Subcutaneous adipose tissue (tissue), 4 donors: ENCODE data around the gene EXT2. TPM values are rescaled to one million over a fixed set of nuclear protein-coding genes. Genes with fewer than 3 reads are reported as not detected.

Experiments used
- total RNA-seq, 4 donors: library from RNA; depleted of rRNA; stranded (reverse); fragments of >200 nt; gene quantifications; one replicate each; pipeline ENCODE4 v1.1.0, GENCODE V29; 2016
- TF ChIP-seq, protein P1 (sequence below): fragments of 450-650 bp; IDR thresholded peaks from one replicate; pipeline ENCODE4 v1.5.1; 2016; ENCODE audit warnings: low read depth, mild to moderate bottlenecking, control low read depth, antibody characterized with exemption, moderate library complexity

The EXT2 gene
- total RNA-seq, 4 donors from 2014 or later = 48.6 to 63.9 (median 54.8) TPM

DNA sequence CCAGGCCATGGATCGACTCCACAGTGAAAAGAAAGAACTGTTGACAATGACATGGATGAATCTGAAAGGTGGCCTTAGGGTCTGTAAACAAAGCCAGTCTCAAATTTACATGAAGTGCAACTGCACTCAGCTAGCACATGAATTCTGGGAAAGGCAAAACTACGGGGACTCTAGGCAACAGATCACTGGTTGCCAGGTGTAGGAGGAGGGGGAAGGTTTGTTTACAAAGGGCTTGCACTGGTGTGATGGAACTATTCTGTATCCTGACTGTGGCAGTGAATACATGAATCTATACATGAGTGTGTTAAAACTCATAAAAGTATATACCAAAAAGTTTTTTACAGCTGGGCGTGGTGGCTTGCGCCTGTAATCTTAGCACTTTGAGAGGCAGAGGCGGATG is 187.1 kb downstream of the EXT2 start:
- TF ChIP-seq, protein P1, sequence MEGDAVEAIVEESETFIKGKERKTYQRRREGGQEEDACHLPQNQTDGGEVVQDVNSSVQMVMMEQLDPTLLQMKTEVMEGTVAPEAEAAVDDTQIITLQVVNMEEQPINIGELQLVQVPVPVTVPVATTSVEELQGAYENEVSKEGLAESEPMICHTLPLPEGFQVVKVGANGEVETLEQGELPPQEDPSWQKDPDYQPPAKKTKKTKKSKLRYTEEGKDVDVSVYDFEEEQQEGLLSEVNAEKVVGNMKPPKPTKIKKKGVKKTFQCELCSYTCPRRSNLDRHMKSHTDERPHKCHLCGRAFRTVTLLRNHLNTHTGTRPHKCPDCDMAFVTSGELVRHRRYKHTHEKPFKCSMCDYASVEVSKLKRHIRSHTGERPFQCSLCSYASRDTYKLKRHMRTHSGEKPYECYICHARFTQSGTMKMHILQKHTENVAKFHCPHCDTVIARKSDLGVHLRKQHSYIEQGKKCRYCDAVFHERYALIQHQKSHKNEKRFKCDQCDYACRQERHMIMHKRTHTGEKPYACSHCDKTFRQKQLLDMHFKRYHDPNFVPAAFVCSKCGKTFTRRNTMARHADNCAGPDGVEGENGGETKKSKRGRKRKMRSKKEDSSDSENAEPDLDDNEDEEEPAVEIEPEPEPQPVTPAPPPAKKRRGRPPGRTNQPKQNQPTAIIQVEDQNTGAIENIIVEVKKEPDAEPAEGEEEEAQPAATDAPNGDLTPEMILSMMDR = no peak

DNA sequence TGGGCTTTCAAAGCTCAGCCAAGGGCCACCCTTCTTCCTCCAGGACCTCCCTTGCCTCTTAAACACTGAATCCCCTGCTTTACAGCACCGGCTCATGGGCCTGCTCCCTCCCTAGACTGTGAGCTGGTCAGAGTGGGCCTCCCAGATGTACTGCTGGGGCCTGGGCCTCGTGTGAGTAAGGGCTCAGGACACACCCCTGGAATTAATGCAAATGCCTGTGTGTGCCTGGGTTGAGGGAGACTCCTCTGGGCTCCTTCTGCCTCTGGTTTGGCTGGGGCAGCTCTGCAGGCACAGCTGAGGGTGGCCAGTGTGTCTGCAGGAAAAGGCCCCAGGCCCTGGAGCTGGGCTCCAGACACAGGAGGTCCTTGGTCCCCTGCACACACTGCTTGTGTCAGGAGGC is 190.3 kb downstream of the EXT2 start:
- TF ChIP-seq, protein P1 = no peak

DNA sequence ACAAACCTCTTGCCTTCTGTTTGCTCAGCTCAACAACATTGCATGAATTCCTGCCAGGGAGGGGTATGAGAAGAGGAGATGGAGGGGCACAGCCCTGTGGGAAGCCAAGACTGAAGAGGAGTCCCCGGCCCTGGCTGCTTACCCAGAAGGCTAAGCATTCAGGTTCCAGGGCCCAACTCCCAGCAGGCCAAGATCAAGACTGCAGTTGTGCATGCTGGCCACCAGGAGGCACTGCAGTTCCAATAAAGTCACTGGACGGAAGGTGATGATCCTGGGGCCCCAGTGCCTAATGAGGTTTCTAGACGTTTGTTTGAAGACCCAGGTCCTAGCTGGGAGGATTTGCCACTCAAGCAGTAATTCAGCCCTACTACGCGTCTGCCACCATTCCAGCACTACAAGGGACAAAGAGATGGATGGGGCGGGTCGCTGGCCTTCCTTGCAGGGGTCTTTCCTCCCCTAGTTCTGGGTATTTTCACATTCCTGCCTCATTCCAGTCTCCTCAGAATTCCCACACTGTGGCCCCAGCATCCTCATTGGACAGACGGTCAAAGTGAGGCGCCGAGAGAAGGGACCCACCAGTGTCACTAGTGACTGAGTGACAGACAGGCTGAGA is 190.9 kb downstream of the EXT2 start:
- TF ChIP-seq, protein P1 = no peak

DNA sequence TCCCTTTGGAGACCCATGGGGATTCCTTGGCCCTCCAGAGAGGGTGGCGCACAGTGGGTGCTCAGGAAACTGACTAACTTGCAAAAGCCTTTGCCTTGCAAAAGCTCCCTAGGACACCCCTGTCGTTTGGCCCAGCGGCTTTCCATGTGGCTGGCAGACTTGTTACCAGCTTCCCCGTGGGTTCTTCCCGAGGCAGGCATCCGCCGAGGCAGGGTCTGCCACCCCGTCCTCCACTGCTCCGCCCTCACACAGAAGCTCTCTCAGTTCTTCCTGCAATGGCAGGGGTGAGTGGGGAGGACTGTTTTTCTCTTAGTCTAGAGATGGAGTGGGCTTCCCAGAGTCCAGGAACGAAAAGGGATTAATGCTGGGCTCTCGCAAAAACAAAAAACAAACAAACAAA is 191.4 kb downstream of the EXT2 start:
- TF ChIP-seq, protein P1 = no peak

DNA sequence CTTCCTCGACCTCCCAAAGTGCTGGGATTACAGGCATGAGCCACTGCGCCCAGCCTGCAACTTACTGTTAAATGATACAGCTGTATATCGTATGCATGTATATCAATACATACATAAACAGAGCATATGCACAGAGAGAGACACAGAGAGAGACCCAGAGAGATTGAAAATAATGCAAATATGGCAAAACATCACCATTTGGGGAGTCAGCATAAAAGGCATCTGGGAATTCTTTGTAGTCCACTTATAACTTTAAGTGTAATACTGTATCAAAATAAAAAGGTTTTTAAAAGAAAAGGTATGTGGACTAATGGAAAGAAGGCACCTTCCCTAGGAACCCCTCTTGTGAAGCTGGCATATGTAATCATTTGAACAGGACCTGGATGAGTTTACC is 192.7 kb downstream of the EXT2 start:
- TF ChIP-seq, protein P1 = no peak

DNA sequence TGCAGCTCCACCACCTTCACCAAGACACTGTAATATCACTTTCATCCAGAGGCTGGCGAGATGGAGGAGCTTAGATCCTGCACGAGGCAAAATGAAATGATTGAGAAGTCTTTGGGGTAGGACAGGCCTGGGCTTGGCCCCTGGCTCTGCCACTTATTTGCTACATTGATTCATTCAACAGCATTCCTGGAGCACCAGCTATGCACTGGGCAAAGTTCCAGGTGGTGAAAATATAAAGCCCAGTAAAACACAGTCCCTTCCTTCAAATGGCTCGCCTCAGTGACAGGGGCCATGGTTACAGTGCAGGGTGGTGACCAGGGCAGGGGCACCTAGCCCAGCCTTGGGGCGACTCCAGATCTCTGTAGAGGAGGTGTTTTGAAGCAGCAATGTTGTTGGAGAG is 194.7 kb downstream of the EXT2 start:
- TF ChIP-seq, protein P1 = no peak

Other genes starting within 250 kb of the EXT2 start
- gene ALKBH3, start 214.8 kb upstream of the EXT2 start, total RNA-seq = 10 to 100 TPM; 25.4 to 39.6 (median 34.9) TPM
- gene C11orf96, start 153.0 kb upstream of the EXT2 start, total RNA-seq = 100 to 1,000 TPM in 1 of 4 donors, 10 to 100 TPM in 3; 41.7 to 124 (median 58.6) TPM
- not detected for gene ACCSL, start 47.7 kb upstream of the EXT2 start, total RNA-seq
- 10 to 100 TPM; 17.8 to 42.5 (median 33.0) TPM for gene ACCS, start 29.4 kb upstream of the EXT2 start, total RNA-seq
- under 1 TPM in 2 of 4 donors, not detected in 2; under 0.01 to 0.17 TPM for gene ALX4, start 214.5 kb downstream of the EXT2 start, total RNA-seq